Skin of body (tissue), 2 donors: Measurements from ENCODE around the gene HSPB1. TPM values are rescaled to one million over a fixed set of nuclear protein-coding genes. Genes with fewer than 3 reads are reported as not detected.
"Not testable (repeated sequence)": the region's sequence is repeated elsewhere in the genome, so short reads cannot be mapped to it uniquely, and the experiment has no call there.

Experiments used
- DNase-seq: peaks from one replicate; lab custom pipeline; 2025; lab: John Stamatoyannopoulos, UW
- total RNA-seq: library from RNA; depleted of rRNA; stranded (reverse); fragments of >200 nt; gene quantifications from one replicate; pipeline ENCODE4 v1.2.3, GENCODE V29; 2014

The HSPB1 gene
- total RNA-seq, 1 donor from 2014 or later: 95.8 TPM

- DNase-seq: not testable (repeated sequence)
Measured at GRCh38 chr7:76308874-76309273, 6.4 kb downstream of the HSPB1 start.

GRCh38 chr7:76309341-76310101 lies 7.0 kb downstream of the HSPB1 start:
- not testable (repeated sequence) for DNase-seq

- DNase-seq: peak; percentile 39
Measured at GRCh38 chr7:76310102-76310957, 7.9 kb downstream of the HSPB1 start.

- not testable (repeated sequence) for DNase-seq
Measured at GRCh38 chr7:76311838-76312237, 9.4 kb downstream of the HSPB1 start.

DNA sequence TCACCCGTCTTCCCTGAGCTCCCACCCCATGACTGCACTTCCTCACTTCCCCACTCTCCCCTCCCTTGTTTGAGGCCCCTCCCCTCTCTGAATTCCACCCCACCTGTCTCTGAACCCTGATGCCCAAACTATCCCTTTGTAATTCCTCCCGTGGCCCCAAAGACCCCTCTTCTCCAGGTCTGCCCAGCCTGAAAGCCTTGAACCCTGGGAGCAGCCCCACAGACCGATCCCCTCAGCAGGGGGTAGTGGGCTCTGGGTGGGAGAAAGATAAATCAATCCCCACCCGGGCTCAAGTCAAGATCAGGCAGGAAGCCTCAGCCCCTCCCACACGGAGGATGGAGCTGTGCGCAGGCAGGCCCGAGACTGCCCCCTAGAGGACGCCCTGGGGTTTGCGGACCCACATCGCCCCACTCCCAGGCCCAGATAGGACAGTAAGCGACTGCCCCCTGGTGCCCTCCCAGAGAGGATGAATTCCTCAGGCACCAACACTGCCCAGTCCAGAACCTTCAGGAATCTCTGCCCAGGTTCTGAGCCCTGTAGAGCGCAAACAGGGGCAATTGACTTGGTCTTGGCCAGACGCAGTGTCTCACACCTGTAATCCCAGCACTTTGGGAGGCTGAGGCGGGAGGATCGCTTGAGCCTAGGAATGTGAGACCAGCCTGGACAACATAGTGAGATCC lies 11.7 kb downstream of the HSPB1 start:
- DNase-seq: peak; percentile 94

- DNase-seq: not testable (repeated sequence)
Measured at GRCh38 chr7:76314740-76315139, 12.3 kb downstream of the HSPB1 start.

DNA sequence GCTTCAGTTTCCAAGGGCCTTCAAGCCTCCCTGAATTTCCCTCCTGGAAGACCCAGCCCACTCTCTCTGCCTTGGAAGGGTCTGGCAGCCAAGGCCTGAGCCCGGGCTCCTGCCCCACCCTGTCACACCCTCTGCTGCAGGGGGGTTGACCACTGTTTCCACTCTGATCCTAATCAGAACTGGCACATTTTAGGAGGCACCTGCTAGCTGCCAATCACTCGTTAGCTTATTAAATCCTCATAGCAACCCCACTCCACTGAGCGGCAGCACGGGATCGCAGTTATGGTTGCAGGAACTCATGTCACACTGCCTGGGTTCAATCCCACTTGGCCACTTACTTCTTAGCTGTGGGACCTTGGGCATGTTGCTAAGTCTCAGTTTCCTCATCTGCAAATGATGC lies 12.9 kb downstream of the HSPB1 start:
- no peak for DNase-seq

GRCh38 chr7:76316984-76317781 lies 14.7 kb downstream of the HSPB1 start:
- DNase-seq: no peak

DNA sequence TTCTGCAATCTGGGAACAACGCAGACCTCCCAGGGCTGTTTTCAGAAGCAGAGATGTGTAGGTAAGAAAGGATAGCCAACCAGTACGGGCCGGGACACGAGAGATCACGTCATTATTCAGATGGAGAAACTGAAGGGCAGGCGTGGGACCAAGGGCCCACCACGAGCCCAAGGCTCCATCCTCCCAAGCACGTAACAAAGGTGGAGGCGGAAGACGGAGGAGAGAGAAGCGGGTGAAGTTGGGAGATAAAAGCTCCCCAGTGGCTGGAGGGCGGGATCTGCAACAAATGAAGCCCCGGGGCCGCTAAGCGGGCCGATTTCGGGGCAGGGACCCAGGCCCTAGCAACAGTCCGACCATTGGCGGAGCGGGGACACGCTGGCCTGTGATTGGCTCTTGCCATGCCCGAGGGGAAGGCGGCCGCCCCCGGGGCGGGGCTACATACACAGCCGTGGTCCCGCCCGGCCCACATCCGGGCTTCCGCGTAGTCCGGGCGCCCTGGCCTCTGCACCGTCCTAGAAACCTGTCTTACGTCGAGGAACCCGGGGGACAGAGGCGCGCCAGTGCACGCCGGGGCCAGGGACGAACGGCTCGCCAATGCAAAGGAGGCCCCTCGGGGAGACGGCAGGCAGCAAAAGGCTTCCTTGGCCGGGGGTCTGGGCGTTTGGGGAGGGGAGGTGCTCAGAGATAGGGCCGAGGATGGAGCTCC lies 15.5 kb downstream of the HSPB1 start:
- DNase-seq: peak; percentile 96

GRCh38 chr7:76318488-76319353 lies 16.2 kb downstream of the HSPB1 start:
- DNase-seq: peak; percentile 54

DNA sequence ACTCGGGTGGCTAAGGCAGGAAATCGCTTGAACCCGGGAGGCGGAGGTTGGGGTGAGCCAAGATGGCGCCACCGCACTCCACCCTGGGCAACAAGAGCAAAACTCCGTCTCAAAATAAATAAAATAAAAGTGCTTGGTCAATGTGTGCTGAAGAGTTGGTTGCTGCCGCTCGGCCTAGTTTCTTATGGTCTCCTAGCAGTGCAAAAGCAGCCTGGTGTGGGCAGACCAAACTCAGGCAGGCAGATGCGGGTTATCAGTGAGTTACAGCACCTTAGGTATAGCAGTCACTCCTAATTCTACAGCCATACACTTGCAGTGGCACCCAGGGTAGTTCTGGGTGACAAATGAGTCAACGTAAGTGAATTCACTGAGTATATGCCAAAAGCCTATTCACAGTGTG lies 22.6 kb downstream of the HSPB1 start:
- no peak for DNase-seq

DNA sequence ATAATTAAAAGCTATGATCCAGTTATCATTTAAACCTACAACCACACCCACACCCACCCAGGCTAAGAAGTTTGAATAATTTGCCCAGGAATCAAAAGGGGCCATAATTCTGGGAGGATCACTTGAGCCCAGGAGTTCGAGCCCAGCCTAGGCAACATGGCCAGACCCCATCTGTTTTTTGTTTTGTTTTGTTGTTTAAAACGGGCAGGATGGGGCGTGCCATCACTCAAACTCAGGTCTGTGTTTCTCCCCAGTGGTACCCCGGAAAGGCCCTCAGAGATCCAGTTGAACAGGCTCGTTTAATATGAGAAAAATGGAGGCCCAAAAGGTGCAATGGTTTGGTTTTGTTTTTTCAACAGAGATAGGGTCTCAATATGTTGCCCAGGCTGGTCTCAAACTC lies 23.3 kb downstream of the HSPB1 start:
- DNase-seq: no peak

- no peak for DNase-seq
Measured at GRCh38 chr7:76326646-76327233, 24.3 kb downstream of the HSPB1 start.

- no peak for DNase-seq
Measured at GRCh38 chr7:76327610-76328009, 25.1 kb downstream of the HSPB1 start.

DNA sequence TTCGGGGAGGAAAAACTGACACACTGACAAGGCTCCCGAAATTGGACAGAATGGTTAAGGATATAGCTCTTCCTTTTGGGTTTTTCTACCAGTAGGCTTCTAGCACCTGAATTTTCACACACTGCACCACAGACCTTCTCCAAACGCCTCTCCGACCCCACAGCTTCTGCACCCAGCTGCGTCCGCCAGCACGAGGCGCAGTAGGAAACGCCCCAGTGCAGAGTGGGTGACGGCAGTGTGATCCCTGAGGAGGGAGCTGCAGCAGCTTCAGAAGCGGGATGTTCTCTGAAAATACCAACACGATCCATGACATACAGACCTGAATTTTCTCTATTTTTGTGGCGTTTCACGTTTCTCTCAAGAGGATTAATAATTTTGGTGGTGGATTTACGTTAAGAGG lies 25.9 kb downstream of the HSPB1 start:
- no peak for DNase-seq

DNA sequence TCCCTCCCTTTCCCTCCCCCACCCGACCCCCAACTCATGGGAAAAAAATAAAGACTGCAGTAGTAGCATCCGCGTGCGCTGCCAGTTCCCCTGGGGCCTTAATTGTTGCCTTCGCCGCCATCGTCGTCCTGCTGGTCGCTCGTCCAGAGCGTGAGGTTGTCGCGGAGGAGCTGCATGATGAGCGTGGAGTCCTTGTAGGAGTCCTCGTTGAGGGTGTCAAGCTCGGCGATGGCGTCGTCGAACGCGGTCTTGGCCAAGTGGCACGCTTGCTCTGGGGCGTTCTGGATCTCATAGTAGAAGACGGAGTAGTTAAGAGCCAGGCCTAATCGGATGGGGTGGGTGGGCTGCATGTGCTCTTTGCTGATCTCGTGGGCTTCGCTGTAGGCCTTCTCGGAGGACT lies 27.0 kb downstream of the HSPB1 start:
- DNase-seq: no peak

GRCh38 chr7:76330261-76330660 lies 27.8 kb downstream of the HSPB1 start:
- no peak for DNase-seq

GRCh38 chr7:76330673-76331072 lies 28.2 kb downstream of the HSPB1 start:
- DNase-seq: no peak

DNA sequence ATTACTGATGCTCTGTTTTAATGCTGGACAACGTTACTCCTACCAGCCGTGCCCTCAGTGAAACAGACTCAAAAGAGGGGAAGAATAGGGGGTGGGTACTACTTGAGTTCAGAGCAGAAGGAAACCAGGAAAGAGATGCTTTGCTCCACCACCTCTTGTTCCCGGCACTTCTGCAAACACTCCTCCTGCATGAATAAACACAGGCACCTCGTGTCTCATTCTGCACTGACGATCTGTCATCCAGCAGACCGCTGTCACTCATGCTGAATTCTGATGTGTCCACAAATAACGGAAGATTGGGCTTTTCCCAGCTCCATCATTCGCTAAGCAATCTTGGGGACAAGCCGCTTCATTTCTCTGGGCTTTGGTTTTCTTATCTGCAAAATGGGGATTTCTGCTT lies 29.6 kb downstream of the HSPB1 start:
- DNase-seq: no peak
